IMR-90 (cell line): ENCODE data around the gene SLC9A3. TPM values are rescaled to one million over a fixed set of nuclear protein-coding genes. Genes with fewer than 3 reads are reported as not detected.

Experiments
- ATAC-seq: fragments of 200-7000 bp; cut with Tn5 transposase; 2 replicates; pipeline ENCODE4 v1.9.1; 2020; ENCODE audit warnings: low read depth, mild to moderate bottlenecking, moderate library complexity
- BruUV-seq: library from RNA; stranded (reverse); fragments of 400-500 nt; replicated peaks from 2 replicates; lab custom pipeline; 2021; lab: Mats Ljungman, UMichigan
- CTCF ChIA-PET: fragments of 300-600 bp; formaldehyde crosslinking; extraction: SDS; loops from one replicate; lab custom pipeline; 2021; ENCODE audit warnings: antibody characterized with exemption; lab: Yijun Ruan, JAX
- POLR2A ChIA-PET: fragments of 300-600 bp; sonication (Branson Sonifier 250); formaldehyde crosslinking; loops from one replicate; lab custom pipeline; 2022; ENCODE audit warnings: antibody characterized with exemption; ENCODE audit not compliant: unreplicated experiment; lab: Charles Lee
- DNase-seq: peaks from one replicate; pipeline ENCODE4 v3.0.0; 2013
- H2AFZ ChIP-seq: replicated peaks from 2 replicates; pipeline ENCODE3; 2013; ENCODE audit warnings: low read length, mild to moderate bottlenecking; ENCODE audit not compliant: poor library complexity
- H2AK5ac ChIP-seq: 2 replicates; pipeline ENCODE4 v1.6.1; 2013; ENCODE audit warnings: low read depth, low read length, inconsistent platforms
- H2AK9ac ChIP-seq: replicated peaks from 2 replicates; pipeline ENCODE3; 2013; ENCODE audit warnings: mild to moderate bottlenecking, low read depth, low read length, moderate library complexity; ENCODE audit not compliant: poor library complexity
- H2BK120ac ChIP-seq: 2 replicates; pipeline ENCODE4 v1.6.1; 2013; ENCODE audit warnings: low read depth, low read length, inconsistent platforms
- H2BK15ac ChIP-seq: 3 replicates; pipeline ENCODE4 v1.6.1; 2013; ENCODE audit warnings: low read depth, low read length, inconsistent platforms
- H2BK20ac ChIP-seq: 2 replicates; pipeline ENCODE4 v1.6.1; 2013; ENCODE audit warnings: low read depth, mild to moderate bottlenecking, inconsistent platforms, low read length, moderate library complexity
- H2BK5ac ChIP-seq: 2 replicates; pipeline ENCODE4 v1.6.1; 2013; ENCODE audit warnings: mild to moderate bottlenecking, low read depth, low read length, inconsistent platforms; ENCODE audit not compliant: poor library complexity, severe bottlenecking
- H3K14ac ChIP-seq: replicated peaks from 2 replicates; pipeline ENCODE4 v1.6.1; 2013; ENCODE audit warnings: low read depth, low read length, inconsistent platforms
- H3K18ac ChIP-seq: 2 replicates; pipeline ENCODE4 v1.6.1; 2013; ENCODE audit warnings: low read depth, low read length, control low read depth
- H3K23ac ChIP-seq: 2 replicates; pipeline ENCODE4 v1.6.1; 2013; ENCODE audit warnings: low read depth, low read length, inconsistent platforms
- H3K27ac ChIP-seq: 2 replicates; pipeline ENCODE4 v1.5.1; 2013; ENCODE audit warnings: mild to moderate bottlenecking, control low read depth, low read length; ENCODE audit not compliant: insufficient read depth
- H3K27me3 ChIP-seq: 2 replicates; pipeline ENCODE4 v1.6.1; 2013; ENCODE audit warnings: low read length; ENCODE audit not compliant: control insufficient read depth, insufficient read depth
- H3K36me3 ChIP-seq: 2 replicates; pipeline ENCODE4 v1.6.1; 2013; ENCODE audit warnings: low read length, mixed read lengths; ENCODE audit not compliant: control insufficient read depth, insufficient read depth
- H3K4ac ChIP-seq: 2 replicates; pipeline ENCODE4 v1.6.1; 2013; ENCODE audit warnings: low read depth, low read length, inconsistent platforms
- H3K4me1 ChIP-seq: 2 replicates; pipeline ENCODE4 v1.6.1; 2013; ENCODE audit warnings: low read length, mixed read lengths; ENCODE audit not compliant: control insufficient read depth, insufficient read depth
- H3K4me2 ChIP-seq: 2 replicates; pipeline ENCODE4 v1.6.1; 2013; ENCODE audit warnings: low read depth, mild to moderate bottlenecking, control low read depth, low read length, moderate library complexity
- H3K4me3 ChIP-seq: 2 replicates; pipeline ENCODE4 v1.5.1; 2013; ENCODE audit warnings: low read depth, mild to moderate bottlenecking, control low read depth, low read length, moderate library complexity; ENCODE audit not compliant: insufficient read depth
- H3K56ac ChIP-seq: 2 replicates; pipeline ENCODE4 v1.6.1; 2013; ENCODE audit warnings: low read length, inconsistent platforms; ENCODE audit not compliant: insufficient read depth; ENCODE audit errors: extremely low read depth
- H3K79me1 ChIP-seq, 2 experiments: 2 replicates each; pipeline ENCODE4 v1.6.1; 2013; ENCODE audit warnings: low read length in 2 of 2, inconsistent platforms in 1 of 2, low read depth in 1 of 2
- H3K9ac ChIP-seq: 2 replicates; pipeline ENCODE4 v1.6.1; 2013; ENCODE audit warnings: low read depth, low read length, control low read depth
- H3K9me1 ChIP-seq: 2 replicates; pipeline ENCODE4 v1.6.1; 2013; ENCODE audit warnings: low read length, inconsistent platforms; ENCODE audit not compliant: insufficient read depth
- H3K9me3 ChIP-seq: 2 replicates; pipeline ENCODE4 v1.6.1; 2013; ENCODE audit warnings: low read length; ENCODE audit not compliant: control insufficient read depth, insufficient read depth
- H4K20me1 ChIP-seq: 2 replicates; pipeline ENCODE4 v1.6.1; 2013; ENCODE audit warnings: low read length, inconsistent platforms; ENCODE audit not compliant: insufficient read depth
- H4K5ac ChIP-seq: 2 replicates; pipeline ENCODE4 v1.6.1; 2013; ENCODE audit warnings: mild to moderate bottlenecking, low read depth, low read length, control low read depth
- H4K8ac ChIP-seq, 2 experiments: 2 replicates each; pipeline ENCODE4 v1.6.1; 2013; ENCODE audit warnings: low read depth in 2 of 2, low read length in 2 of 2, control low read depth in 1 of 2, inconsistent platforms in 1 of 2
- H4K91ac ChIP-seq: 2 replicates; pipeline ENCODE4 v1.6.1; 2013; ENCODE audit warnings: low read depth, low read length, inconsistent platforms; ENCODE audit not compliant: insufficient read depth
- CEBPB ChIP-seq: IDR thresholded peaks from 2 replicates; pipeline ENCODE4 v1.6.1; 2012; ENCODE audit warnings: low read depth, low read length, improper control_type of control experiment
- CHD1 ChIP-seq: IDR thresholded peaks from 2 replicates; pipeline ENCODE4 v1.6.1; 2012; ENCODE audit warnings: low read depth, low read length, improper control_type of control experiment
- CTCF ChIP-seq: conservative IDR thresholded peaks from 2 replicates; pipeline ENCODE4 v1.5.1; 2012; ENCODE audit warnings: mild to moderate bottlenecking, low read depth, low read length, improper control_type of control experiment
- FOS ChIP-seq: fragments of 150-350 bp; IDR thresholded peaks from 2 replicates; pipeline ENCODE4 v1.6.1; 2016; ENCODE audit warnings: low read depth, low read length
- MAFK ChIP-seq: IDR thresholded peaks from 2 replicates; pipeline ENCODE4 v1.6.1; 2012; ENCODE audit warnings: low read depth, low read length, improper control_type of control experiment
- MAZ ChIP-seq: IDR thresholded peaks from 2 replicates; pipeline ENCODE4 v1.6.1; 2012; ENCODE audit warnings: low read depth, mild to moderate bottlenecking, low read length, improper control_type of control experiment, moderate library complexity, borderline replicate concordance
- MXI1 ChIP-seq: IDR thresholded peaks from 2 replicates; pipeline ENCODE4 v1.6.1; 2012; ENCODE audit warnings: low read depth, mild to moderate bottlenecking, low read length, moderate library complexity, borderline replicate concordance
- POLR2A ChIP-seq: IDR thresholded peaks from 2 replicates; pipeline ENCODE4 v1.6.1; 2012; ENCODE audit warnings: mild to moderate bottlenecking, low read depth, low read length
- RAD21 ChIP-seq: IDR thresholded peaks from 2 replicates; pipeline ENCODE4 v1.6.1; 2012; ENCODE audit warnings: low read length, improper control_type of control experiment
- RCOR1 ChIP-seq: IDR thresholded peaks from 2 replicates; pipeline ENCODE4 v1.6.1; 2012; ENCODE audit warnings: mild to moderate bottlenecking, low read length, improper control_type of control experiment; ENCODE audit not compliant: insufficient replicate concordance
- RFX5 ChIP-seq: IDR thresholded peaks from 2 replicates; pipeline ENCODE4 v1.8.0; 2012; ENCODE audit warnings: low read depth, mild to moderate bottlenecking, low read length, moderate library complexity
- SMC3 ChIP-seq: fragments of 150-350 bp; IDR thresholded peaks from 2 replicates; pipeline ENCODE4 v1.6.1; 2016; ENCODE audit warnings: low read depth, mild to moderate bottlenecking, antibody characterized with exemption, low read length, moderate library complexity
- USF2 ChIP-seq: fragments of 150-350 bp; IDR thresholded peaks from 2 replicates; pipeline ENCODE4 v1.6.1; 2017; ENCODE audit warnings: mild to moderate bottlenecking, antibody characterized with exemption, low read length, low read depth
- WGBS, 2 experiments: methylation state at CpG; one replicate each; pipeline versions ENCODE4 v1.1.5 to v1.1.7; 2013; ENCODE audit warnings: missing lambda C conversion rate in 2 of 2; ENCODE audit not compliant: insufficient read length in 1 of 2; ENCODE audit errors: extremely low coverage in 2 of 2; 5-methylcytosine and 5-hydroxymethylcytosine counted together
- dilution Hi-C: fragments of 300-500 bp; cut with HindIII; formaldehyde crosslinking; loops from one replicate; pipeline ENCODE4 v1.14.3; 2018; ENCODE audit warnings: low sequenced_read_pairs; ENCODE audit not compliant: unreplicated experiment
- in situ Hi-C: fragments of 300-500 bp; cut with MboI; formaldehyde crosslinking; loops from 3 replicates; pipeline ENCODE4 v1.14.3; 2019; ENCODE audit warnings: low sequenced_read_pairs, inconsistent platforms, mixed read lengths
- intact Hi-C: fragments of 100-400 bp; cut with micrococcal nuclease; formaldehyde crosslinking; loops from 2 replicates; pipeline ENCODE4 v1.10.0; 2022
- polyA plus RNA-seq, 3 experiments: library from polyadenylated mRNA; depleted of rRNA; stranded (reverse); fragments of >200 nt; gene quantifications; 2 replicates each; pipeline ENCODE4 v1.2.3, GENCODE V29; 2012; ENCODE audit warnings: low replicate concordance in 1 of 3
- total RNA-seq: library from RNA; depleted of rRNA; stranded (reverse); fragments of >200 nt; gene quantifications from 2 replicates; pipeline ENCODE4 v1.2.3, GENCODE V29; 2012

The SLC9A3 gene
- total and polyA plus RNA-seq, 2 of the 4 experiments (the other 2 are of a cell fraction): 0.72 to 1.5 TPM

- BruUV-seq: no TSS peak
- Histone ChIP-seq H3K18ac (no peak overlapping the region), H3K36me3 (no peaks in the 10 kb centered on the region), H3K9ac (no peak overlapping the region), H2BK15ac (no peak overlapping the region), H3K4me3 (no peak overlapping the region), H2AK9ac (no peak overlapping the region), H2AFZ (no peak overlapping the region), H3K23ac (no peak overlapping the region), H3K79me1 (no peaks in the 10 kb centered on the region), H3K4me1 (no peaks in the 10 kb centered on the region), H3K14ac (no peak overlapping the region), H4K8ac (no peak overlapping the region), H2BK20ac (no peak overlapping the region), H2AK5ac (no peak overlapping the region), H4K91ac (no peak overlapping the region), H2BK120ac (no peak overlapping the region), H3K27me3 (peaks cover 14% of the 10 kb centered on the region; the same call in 1 of the 2 replicates), H3K9me1 (no peaks in the 10 kb centered on the region), H3K56ac (no peak overlapping the region), H2BK5ac (no peak overlapping the region), H3K4me2 (no peak overlapping the region), H3K4ac (no peak overlapping the region), H3K9me3 (no peaks in the 10 kb centered on the region), H4K5ac (no peak overlapping the region), H3K27ac (no peak overlapping the region), H4K20me1 (no peaks in the 10 kb centered on the region)
- ChIA-PET POLR2A (no interaction called here), CTCF (no interaction called here)
- no peak for DNase-seq
- no peak for TF ChIP-seq CHD1
- no peak for TF ChIP-seq MAFK
- no peak for TF ChIP-seq MXI1
- no peak for TF ChIP-seq CEBPB
- no peak for TF ChIP-seq MAZ
- TF ChIP-seq USF2: no peak
- no peak for TF ChIP-seq RAD21
- no peak for TF ChIP-seq RCOR1
- no peak for TF ChIP-seq FOS
- TF ChIP-seq RFX5: no peak
- TF ChIP-seq SMC3: no peak
- TF ChIP-seq POLR2A: no peak
- TF ChIP-seq CTCF: no peak
- dilution Hi-C loops (no loop called here), intact Hi-C loops (no loop called here), in situ Hi-C loops (no loop called here)
- 95% methylated on average over 6 of the region's 33 CpGs; no CpG with 5 or more reads in 1 of the 2 experiments for WGBS, 2 experiments
- ATAC-seq: no peak
Observed at GRCh38 chr5:488241-488640, 36.0 kb downstream of the SLC9A3 start.
